SK-N-SH (cell line): ENCODE data around the gene TCFL5.

Source experiments
- TF ChIP-seq, protein P1 (sequence below): fragments of 200-600 bp; sonication (generic); IDR thresholded peaks from 2 replicates; pipeline ENCODE4 v1.6.1; 2017; ENCODE audit warnings: antibody characterized with exemption, mild to moderate bottlenecking, moderate library complexity
- TF ChIP-seq, protein P2 (sequence below): IDR thresholded peaks from 2 replicates; pipeline ENCODE4 v1.4.0; 2012; ENCODE audit warnings: low read depth

DNA sequence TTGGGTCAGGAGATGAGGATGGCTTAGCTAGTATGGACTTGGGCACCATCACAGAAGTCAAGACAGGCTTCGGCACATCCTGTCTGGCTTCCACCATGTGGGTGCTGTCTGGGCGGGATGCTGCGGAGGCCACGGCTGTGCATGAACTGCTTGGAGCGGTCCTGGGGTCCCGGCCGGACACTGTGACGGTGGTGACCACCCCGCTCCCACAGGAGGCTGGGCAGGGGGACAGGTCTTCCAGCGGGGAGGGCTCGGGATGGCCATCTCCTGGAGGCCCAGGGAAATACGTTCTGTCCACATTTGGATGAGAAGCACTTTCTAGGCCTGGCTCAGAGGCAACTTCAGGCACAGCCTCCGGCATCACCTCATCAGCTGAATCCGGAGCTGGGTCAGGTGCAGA, 32.1 kb upstream of the TCFL5 start:
- TF ChIP-seq, protein P1, sequence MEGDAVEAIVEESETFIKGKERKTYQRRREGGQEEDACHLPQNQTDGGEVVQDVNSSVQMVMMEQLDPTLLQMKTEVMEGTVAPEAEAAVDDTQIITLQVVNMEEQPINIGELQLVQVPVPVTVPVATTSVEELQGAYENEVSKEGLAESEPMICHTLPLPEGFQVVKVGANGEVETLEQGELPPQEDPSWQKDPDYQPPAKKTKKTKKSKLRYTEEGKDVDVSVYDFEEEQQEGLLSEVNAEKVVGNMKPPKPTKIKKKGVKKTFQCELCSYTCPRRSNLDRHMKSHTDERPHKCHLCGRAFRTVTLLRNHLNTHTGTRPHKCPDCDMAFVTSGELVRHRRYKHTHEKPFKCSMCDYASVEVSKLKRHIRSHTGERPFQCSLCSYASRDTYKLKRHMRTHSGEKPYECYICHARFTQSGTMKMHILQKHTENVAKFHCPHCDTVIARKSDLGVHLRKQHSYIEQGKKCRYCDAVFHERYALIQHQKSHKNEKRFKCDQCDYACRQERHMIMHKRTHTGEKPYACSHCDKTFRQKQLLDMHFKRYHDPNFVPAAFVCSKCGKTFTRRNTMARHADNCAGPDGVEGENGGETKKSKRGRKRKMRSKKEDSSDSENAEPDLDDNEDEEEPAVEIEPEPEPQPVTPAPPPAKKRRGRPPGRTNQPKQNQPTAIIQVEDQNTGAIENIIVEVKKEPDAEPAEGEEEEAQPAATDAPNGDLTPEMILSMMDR, result peak; percentile 32; the same call in 1 of the 2 replicates
- TF ChIP-seq, protein P2, sequence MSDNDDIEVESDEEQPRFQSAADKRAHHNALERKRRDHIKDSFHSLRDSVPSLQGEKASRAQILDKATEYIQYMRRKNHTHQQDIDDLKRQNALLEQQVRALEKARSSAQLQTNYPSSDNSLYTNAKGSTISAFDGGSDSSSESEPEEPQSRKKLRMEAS, result no peak
